NOMO-1 treated with DMSO at 0.1 percent for 48 hours (cell line): ENCODE results near the gene GGTLC3.
"Not testable (repeated sequence)": the region's sequence is repeated elsewhere in the genome, so short reads cannot be mapped to it uniquely, and the experiment has no call there.

Source experiments
- DNase-seq: peaks from one replicate; lab custom pipeline; 2025; ENCODE audit not compliant: unreplicated experiment; lab: John Stamatoyannopoulos, UW

The GGTLC3 gene

DNA sequence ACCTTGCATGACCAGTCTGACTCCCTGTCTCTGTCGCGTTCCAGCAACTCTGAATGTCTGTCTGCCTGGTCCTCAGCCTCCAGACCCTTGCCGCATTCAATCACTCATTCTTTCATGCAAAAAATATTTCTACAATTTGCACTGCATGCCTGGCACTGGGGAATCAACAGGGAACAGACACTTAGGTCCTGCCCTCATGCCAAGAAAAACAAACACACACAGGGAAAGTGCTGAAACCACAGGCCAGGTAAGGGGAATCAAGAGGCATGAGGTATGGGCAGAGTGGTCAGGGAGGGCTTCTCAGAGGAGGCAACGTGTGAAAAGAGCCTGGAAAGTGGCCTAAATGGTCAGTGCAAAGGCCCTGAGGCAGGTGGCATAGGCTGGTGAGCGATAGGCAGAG is at the start of gene GGTLC3:
TSS of gene GGTLC3 (minus strand) at position 101 of the 400 bp plus-strand sequence. CDS start 264 bp downstream, outside the sequence.
- not testable (repeated sequence) for DNase-seq

DNA sequence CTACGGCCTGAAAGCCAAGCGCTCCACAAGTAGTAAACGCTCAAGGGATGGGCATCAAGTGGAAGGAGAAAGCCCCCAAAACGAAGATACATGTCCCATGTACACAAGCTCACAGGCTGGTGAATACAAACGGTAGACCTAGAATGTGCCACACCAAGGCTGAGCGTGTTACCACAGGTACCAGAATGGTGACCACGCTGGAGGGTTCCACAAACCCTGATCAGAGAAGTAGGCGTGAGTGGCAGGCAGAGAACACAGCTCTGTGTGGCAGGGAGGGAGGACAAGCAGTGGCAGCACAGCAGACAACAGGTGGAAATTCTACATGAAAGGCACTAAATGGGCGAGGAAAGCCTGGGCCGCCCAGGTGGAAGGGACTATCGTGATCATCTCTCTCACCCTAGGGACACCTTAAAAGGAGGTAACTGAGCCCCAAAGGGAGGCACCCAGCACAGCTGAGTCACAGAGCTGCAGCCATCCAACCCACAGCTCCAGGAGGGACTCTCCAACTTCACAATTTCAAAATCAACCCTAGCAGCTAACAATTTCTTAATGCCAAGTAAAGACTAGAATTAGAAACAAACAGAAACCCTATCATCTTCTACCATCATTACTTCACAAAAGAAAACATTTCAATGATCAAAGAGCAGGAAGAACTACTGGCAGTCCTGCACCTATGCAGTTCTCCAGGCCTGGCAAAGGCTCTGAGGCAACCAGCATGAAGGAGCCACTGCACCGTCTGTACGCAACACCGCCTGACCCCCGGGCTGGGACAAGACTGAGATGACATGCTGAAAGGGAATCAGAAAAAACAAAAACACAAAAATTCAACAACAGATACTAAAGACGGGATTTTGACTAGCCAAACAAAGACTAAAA is 42.4 kb upstream of the GGTLC3 start:
- not testable (repeated sequence) for DNase-seq

GRCh38 chr22:18558939-18559338 is 41.0 kb upstream of the GGTLC3 start:
- not testable (repeated sequence) for DNase-seq

DNA sequence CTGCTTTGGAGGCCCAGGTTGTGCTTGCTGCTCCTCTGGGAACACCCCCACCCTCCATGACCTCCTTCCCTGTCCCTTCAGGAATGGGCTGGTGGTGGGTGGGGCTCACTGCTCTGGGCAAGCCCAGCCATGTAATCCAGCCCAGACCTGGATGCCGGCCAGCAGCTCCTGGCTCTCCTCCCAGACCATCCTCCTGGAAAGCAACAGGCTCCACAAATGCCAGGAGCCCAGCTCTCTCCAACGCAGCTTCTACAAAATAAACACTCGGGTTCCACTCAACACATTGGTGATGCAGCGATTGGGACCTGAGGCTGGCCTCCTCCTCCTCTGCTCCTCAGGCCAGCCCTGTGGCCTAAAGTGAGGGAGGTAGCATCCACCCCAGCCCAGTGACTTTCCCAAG is 40.6 kb upstream of the GGTLC3 start:
- not testable (repeated sequence) for DNase-seq

DNA sequence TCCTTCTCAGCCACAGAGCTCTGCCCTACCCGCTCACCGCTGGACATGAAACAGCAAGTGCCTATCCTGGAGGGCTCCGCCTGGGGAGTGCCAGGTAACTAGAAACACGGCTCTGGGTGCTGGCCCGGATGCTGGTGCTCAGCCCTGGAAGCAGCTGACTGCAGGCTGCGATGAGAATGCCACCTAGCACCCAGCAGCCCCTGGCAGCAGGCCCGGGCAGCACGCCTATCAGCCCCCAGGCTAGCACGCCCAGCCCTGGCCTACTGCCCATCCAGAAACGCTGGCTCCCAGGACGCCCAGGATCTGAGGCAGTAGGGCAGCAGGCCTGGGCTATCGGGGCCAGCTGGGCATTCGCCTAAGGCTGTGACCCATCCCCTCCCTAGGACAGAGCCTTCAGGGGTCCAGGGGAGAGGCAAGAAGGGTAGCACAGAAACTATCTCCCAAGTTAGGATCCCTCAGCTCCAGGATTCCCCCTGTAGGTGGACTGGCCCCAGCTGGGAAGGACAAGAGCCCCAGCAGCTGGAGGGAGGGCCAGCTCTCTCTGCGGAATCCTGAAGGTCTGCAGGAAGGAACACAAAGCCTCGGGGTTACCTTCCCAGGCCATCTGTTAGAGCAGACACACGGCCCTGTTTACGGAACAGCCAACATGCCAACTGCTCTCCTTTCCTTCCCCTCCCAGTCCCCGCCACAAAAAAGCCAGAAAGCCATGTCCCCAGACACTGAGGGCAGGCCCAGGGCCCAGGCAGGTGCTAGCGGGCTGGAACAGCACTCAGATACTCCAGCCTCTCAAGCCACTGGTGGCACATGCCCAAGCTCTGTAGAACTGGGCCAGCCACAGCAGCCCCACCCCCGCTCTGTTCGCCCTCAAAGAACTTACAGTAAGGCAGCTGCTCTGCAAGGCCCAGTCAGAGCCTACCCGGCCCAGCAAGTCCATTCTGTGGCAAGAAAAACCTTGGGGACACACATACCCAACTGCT is 36.6 kb upstream of the GGTLC3 start:
- not testable (repeated sequence) for DNase-seq

DNA sequence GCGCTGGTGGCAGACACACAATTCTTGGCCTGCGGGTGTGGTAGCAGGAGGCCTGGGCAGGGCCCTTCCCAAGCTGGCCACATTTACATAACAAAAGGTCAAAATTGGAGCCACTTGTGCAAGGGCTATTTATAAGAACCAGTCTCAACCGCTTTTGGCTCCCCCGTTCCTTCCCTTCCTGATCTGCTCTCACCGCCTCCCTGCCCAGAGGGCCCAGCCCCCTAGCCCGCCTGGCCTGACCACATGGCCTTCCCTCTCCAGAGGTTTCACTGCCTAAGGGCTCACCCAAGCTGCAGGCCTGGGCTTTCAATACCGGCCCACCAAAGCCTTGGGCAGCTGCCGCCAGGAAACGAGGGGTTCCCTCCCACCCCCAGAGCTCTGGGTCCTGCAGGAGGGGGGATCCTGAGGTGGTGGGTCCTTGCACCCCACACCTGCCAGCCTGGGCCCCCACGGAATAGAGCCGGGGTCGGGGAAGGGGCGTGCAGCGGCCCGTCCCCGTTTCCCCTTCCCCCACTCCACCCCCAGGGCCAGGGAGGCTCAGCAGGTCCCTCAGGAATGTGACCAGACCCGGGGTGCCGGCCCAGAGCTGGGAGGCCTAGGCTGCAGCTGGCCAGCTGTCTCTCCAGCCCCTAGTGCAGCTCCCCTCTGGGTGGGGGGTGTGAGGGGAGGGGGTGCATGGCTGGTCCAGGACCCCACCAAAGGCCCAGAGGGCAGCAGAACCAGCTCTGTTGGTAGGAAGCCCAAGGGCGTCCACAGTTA is 35.1 kb upstream of the GGTLC3 start:
- not testable (repeated sequence) for DNase-seq

DNA sequence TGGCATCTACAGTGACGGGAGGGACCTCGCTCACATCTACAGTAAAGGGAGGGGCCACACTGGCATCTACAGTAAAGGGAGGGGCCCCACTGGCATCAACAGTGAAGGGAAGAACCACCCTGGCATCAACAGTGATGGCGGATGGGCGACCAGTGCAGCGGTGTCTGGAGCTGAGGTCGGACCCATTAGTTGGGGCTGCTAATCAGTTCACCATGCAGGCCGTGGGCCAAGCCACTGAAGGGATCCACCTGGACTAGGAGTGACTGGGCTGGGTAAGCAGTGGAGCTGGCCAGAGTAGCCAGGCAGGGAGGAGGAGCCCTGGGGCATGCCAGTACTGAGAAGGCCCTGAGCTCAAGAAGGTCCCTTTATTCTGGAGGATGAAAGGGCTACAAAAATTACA is 33.1 kb upstream of the GGTLC3 start:
- not testable (repeated sequence) for DNase-seq

- not testable (repeated sequence) for DNase-seq
Measured at GRCh38 chr22:18549458-18550179, 31.7 kb upstream of the GGTLC3 start.

DNA sequence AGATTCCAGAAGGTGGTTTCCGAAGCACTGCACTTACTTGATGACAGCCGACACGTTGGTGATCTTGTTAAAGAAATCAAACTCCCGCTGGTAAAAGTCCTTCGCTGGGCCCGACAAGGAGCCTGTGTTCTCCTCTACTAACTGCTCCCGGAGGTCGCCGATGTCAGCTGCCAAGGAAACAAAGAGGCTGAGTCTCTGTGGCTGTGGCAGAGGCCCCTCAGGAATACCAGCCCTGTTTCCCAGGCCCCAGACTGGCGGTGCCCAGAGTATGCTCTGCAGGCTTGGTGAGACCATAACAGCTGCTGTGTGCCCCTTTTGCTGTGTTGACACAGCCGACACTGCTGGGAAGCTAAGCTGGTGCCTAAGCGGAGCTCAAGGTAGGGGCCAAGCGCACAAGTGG is 26.7 kb upstream of the GGTLC3 start:
- not testable (repeated sequence) for DNase-seq

DNA sequence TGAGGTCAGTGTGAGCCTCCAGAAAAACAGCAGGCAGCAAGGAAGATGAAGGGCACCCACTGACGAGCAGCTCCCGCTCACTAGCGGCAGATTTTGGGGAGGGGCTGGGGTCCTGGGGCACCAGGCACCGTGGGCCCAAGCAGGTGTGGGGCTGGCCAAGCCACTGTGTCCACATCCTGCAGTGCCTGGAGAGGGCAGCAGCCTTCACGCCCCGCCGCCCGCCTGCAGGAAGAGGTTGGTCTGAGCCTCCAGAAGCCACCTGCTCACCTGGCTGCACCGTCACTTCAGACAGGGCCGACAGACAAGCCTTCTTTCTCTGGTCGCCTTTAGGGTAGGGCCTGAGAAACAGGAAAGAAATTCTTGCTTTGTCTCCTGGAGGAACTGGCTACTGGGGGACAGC is 25.4 kb upstream of the GGTLC3 start:
- not testable (repeated sequence) for DNase-seq

DNA sequence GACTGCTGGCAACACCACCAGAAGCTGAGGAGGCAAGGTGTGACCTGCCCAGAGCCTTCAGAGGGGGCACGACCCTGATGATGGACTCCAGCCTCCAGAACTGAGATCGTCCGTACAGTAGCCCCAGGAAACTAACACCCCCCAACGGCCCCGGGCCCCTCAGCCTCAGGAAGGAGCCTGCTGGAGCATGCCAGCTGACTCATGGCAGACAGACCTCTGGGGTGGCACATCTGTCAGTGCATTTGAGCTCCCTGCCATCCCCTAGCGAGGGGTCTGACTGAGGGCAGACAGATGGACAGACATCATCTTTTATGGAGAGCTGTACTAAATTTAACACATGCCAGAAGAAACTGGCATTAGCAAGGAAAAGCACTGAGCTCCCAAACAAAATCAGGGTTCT is 22.0 kb upstream of the GGTLC3 start:
- DNase-seq: not testable (repeated sequence)

- DNase-seq: not testable (repeated sequence)
Measured at GRCh38 chr22:18534315-18534714, 16.4 kb upstream of the GGTLC3 start.

- not testable (repeated sequence) for DNase-seq
Measured at GRCh38 chr22:18533633-18534032, 15.7 kb upstream of the GGTLC3 start.

GRCh38 chr22:18529416-18530145 is 11.6 kb upstream of the GGTLC3 start:
- not testable (repeated sequence) for DNase-seq

DNA sequence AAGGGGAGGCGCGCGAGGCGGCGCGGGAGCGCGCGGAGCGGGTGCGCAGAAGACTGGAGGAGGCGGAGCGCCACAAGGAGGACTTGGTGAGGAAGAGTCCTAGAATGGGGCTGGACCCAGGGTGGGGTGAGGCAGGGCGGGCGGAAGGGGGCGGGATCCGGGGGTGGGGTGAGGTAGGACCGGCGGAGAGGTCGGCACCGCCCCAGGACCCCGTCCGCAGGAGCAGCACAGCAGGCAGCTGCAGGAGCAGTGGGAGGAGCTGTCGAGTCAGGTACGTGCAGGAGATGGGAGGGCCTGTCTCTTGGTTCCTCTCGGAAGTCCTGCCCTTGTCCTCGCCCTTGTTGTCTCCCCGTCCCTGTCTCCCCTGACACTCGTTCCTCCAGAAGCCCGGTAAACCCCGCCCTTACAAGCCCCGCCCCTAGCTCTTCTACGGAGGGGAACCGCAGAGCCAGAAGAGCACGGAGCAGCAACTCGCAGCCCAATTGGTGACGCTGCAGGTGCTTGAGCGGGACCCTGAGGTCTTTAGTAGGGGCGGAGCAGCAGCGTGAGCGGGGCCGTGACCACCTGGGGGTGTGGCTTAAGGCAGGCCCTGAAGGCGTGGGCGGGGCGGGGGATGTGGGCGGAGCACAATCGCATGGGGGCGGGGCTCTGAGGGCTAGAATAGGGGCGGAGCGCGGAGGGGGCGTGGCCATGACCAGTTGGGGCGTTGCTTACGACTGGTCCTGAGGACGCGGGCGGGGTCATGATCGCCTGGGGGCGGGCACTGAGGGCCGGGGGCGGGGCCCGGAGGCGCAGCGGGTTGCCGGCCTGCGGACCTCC is 10.8 kb upstream of the GGTLC3 start:
- not testable (repeated sequence) for DNase-seq

DNA sequence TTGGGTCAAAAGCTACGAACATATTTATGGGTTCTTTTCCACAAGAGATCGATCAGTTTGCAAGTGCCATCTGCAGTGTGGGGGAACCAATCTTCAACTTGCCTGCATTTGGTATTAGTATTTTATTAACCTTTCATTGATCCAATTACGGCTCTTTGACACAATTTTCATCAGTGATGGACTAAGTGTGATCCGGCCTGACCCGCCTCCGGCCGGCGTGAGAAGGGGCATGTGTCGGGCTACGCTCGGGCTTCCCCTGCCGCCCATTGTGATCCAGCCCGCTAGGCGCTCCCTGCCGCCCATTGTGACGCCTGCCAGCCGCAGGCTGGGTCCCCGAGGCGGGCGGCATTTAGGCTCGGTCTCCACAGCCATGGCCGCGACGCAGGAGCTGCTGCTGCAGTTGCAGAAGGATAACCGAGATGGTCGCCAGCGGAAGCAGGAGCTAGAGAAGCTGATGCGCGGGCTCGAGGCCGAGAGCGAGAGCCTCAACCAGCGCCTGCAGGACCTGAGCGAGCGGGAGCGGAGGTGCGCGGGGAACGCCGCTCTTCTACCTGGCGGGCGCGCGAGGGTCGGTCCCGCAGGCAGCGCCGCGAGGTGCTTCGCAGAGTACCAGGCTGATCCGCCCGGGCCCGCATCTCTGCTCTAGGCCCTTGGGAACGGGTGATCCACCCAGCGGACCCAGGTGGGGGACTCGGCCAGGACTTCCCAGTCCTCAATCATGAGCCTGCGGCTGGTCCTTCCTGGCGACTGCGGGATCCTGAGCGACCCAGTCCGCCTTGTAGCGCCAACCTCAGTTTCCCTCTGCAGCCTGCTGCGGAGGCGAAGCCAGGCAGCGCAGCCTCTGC is 10.0 kb upstream of the GGTLC3 start, which contains the start of gene TMEM191B:
TSS of gene TMEM191B (plus strand) at position 51 of the 845 bp plus-strand sequence. CDS start at position 230, 179 bp downstream.
- DNase-seq: not testable (repeated sequence)

DNA sequence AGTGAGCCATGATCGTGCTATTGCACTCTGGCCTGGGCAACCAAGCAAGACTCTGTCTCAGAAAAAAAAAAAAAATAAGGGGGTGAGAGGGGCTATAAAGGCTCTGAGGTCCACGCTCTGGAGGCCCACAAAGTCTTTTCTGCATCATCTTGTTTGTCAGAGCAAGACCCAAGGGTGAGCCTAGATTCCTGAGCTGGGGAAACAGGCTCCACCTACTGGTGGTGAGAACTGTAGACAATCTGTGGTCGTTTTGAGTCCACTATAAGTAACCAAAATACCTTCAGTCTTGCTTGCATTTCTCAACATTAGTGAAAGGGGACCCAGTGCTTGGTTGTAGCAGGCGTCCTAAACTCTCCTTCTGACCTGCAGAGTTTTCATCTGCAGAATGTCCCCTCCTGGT is 5.4 kb upstream of the GGTLC3 start:
- DNase-seq: not testable (repeated sequence)
